HG02763 (cell line): ENCODE measurements around the gene PCID2.

Source experiments
- ATAC-seq: cut with Tn5 transposase; IDR thresholded peaks from one replicate; pipeline ENCODE4 v1.9.1; 2021; ENCODE audit warnings: mild to moderate bottlenecking, moderate library complexity; ENCODE audit not compliant: unreplicated experiment

The PCID2 gene

GRCh38 chr13:113129921-113130750 is 78.3 kb downstream of the PCID2 start:
- ATAC-seq, result no peak

GRCh38 chr13:113129480-113129879 is 79.0 kb downstream of the PCID2 start:
- no peak for ATAC-seq
